HL-60 (cell line): ENCODE data around the gene CD63.

Source experiments
- DNase-seq, 2 experiments: peaks; one replicate each; pipeline ENCODE4 v3.0.0-alpha.2; 2010 to 2020; ENCODE audit warnings: low read depth in 1 of 2, low spot score in 1 of 2
- H3K27ac ChIP-seq: fragments of 250-450 bp; sonication (Bioruptor Pico); replicated peaks from 2 replicates; pipeline ENCODE4 v1.5.1; 2020; ENCODE audit warnings: mild to moderate bottlenecking, moderate library complexity
- H3K27me3 ChIP-seq: fragments of 250-450 bp; sonication (Bioruptor Pico); 2 replicates; pipeline ENCODE4 v1.5.1; 2021; ENCODE audit warnings: mild to moderate bottlenecking, moderate library complexity; ENCODE audit not compliant: insufficient read depth, poor library complexity, severe bottlenecking
- H3K4me3 ChIP-seq: replicated peaks from 2 replicates; pipeline ENCODE4 v1.5.1; 2011; ENCODE audit warnings: mild to moderate bottlenecking, control low read depth, low read length; ENCODE audit not compliant: insufficient read depth
- GABPA ChIP-seq: IDR thresholded peaks from 2 replicates; pipeline ENCODE4 v1.6.1; 2012; ENCODE audit warnings: low read depth
- POLR2AphosphoS5 ChIP-seq: IDR thresholded peaks from 2 replicates; pipeline ENCODE4 v1.6.1; 2012; ENCODE audit warnings: low read depth
- SPI1 ChIP-seq: IDR thresholded peaks from 2 replicates; pipeline ENCODE4 v1.6.1; 2012; ENCODE audit warnings: low read depth, mild to moderate bottlenecking, borderline replicate concordance
- TF ChIP-seq, protein P1 (sequence below): IDR thresholded peaks from 2 replicates; pipeline ENCODE4 v1.6.1; 2012; ENCODE audit warnings: low read depth; ENCODE audit not compliant: insufficient replicate concordance
- TF ChIP-seq, protein P2 (sequence below): IDR thresholded peaks from one replicate; pipeline ENCODE4 v1.5.1; 2011; ENCODE audit warnings: low read length, control low read depth, inconsistent platforms; ENCODE audit not compliant: insufficient read depth

CD63 gene

DNA sequence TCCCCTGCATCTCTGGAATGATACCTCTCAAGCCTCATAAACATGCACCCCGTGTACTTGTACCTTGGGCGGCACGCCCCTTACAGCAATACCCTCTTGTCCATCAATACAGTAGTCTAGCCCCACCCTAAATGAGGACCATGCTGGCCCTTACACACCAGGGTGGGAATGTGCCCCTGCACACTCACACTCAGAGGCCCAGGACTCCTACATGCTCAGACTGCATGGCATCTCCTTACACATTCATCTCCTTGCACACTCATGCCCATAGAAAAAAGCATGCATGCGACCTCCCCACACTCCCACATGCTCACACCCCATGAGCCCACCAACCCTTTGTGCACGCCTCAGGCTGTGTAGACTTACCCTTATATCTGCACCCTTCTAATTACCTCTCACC, 43.1 kb downstream of the CD63 start:
- Histone ChIP-seq H3K4me3 (no peak overlapping the region), H3K27ac (no peak overlapping the region), H3K27me3 (no peaks in the 10 kb centered on the region)
- TF ChIP-seq, protein P1, sequence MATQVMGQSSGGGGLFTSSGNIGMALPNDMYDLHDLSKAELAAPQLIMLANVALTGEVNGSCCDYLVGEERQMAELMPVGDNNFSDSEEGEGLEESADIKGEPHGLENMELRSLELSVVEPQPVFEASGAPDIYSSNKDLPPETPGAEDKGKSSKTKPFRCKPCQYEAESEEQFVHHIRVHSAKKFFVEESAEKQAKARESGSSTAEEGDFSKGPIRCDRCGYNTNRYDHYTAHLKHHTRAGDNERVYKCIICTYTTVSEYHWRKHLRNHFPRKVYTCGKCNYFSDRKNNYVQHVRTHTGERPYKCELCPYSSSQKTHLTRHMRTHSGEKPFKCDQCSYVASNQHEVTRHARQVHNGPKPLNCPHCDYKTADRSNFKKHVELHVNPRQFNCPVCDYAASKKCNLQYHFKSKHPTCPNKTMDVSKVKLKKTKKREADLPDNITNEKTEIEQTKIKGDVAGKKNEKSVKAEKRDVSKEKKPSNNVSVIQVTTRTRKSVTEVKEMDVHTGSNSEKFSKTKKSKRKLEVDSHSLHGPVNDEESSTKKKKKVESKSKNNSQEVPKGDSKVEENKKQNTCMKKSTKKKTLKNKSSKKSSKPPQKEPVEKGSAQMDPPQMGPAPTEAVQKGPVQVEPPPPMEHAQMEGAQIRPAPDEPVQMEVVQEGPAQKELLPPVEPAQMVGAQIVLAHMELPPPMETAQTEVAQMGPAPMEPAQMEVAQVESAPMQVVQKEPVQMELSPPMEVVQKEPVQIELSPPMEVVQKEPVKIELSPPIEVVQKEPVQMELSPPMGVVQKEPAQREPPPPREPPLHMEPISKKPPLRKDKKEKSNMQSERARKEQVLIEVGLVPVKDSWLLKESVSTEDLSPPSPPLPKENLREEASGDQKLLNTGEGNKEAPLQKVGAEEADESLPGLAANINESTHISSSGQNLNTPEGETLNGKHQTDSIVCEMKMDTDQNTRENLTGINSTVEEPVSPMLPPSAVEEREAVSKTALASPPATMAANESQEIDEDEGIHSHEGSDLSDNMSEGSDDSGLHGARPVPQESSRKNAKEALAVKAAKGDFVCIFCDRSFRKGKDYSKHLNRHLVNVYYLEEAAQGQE = no peak
- TF ChIP-seq SPI1 (no peak), POLR2AphosphoS5 (no peak), GABPA (no peak)
- TF ChIP-seq, protein P2, sequence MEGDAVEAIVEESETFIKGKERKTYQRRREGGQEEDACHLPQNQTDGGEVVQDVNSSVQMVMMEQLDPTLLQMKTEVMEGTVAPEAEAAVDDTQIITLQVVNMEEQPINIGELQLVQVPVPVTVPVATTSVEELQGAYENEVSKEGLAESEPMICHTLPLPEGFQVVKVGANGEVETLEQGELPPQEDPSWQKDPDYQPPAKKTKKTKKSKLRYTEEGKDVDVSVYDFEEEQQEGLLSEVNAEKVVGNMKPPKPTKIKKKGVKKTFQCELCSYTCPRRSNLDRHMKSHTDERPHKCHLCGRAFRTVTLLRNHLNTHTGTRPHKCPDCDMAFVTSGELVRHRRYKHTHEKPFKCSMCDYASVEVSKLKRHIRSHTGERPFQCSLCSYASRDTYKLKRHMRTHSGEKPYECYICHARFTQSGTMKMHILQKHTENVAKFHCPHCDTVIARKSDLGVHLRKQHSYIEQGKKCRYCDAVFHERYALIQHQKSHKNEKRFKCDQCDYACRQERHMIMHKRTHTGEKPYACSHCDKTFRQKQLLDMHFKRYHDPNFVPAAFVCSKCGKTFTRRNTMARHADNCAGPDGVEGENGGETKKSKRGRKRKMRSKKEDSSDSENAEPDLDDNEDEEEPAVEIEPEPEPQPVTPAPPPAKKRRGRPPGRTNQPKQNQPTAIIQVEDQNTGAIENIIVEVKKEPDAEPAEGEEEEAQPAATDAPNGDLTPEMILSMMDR = no peak
- DNase-seq = no peak

DNA sequence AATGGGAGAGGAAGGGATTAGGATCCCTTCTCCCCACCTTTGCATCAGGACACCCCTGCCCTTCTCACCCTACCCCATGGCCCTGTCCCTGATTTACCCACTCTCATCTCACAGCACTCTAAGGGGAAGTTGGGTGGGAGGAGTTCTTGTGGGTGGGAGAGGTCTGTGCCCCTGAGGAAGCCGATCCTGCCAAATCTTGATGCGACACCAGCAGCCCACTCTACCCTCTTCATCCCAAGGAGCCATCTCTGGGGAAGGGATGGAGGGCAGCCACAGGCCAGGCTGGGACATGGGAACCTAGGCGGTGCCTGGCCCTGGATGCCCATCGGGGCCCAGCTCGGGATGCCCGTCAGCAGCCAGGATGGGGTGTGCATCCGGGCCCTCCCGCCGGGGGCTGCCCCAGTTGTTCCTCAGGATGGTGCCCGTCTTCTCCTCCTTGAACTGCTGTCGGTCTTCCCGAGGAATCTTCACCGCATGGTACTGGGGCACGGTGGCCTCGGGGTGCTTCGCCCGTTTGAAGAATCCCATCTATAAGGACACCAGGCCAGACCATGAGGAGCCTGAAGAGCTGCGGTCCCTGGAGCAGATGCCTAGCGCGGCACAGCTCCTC, 43.9 kb downstream of the CD63 start:
- DNase-seq = no peak
- H3K27me3 ChIP-seq = no peaks in the 10 kb centered on the region

DNA sequence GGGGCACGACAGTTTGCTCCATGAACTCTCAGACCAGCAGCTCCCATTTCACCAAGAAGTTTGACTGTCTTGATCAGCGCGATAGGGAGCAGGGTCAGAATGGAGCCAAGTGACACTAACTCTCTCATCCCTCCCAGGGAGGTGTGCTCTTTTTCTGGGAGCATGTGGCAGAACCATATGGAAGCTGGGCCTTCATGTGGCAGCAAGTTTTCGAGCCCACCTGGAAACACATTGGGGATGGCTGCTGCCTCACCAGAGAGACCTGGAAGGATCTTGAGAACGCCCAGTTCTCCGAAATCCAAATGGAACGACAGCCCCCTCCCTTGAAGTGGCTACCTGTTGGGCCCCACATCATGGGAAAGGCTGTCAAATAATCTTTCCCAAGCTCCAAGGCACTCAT, 45.1 kb downstream of the CD63 start:
- Histone ChIP-seq H3K4me3 (no peak overlapping the region), H3K27me3 (no peaks in the 10 kb centered on the region), H3K27ac (no peak overlapping the region)
- TF ChIP-seq POLR2AphosphoS5 (no peak), SPI1 (no peak), GABPA (no peak)
- TF ChIP-seq, protein P1 = no peak
- TF ChIP-seq, protein P2 = no peak
- DNase-seq = no peak

More for the DNA sequence above, 43.9 kb downstream of the CD63 start:
- Histone ChIP-seq H3K27ac (no peak overlapping the region), H3K4me3 (no peak overlapping the region)
- TF ChIP-seq, protein P1 = no peak
- TF ChIP-seq GABPA (no peak), POLR2AphosphoS5 (no peak), SPI1 (no peak)
- TF ChIP-seq, protein P2 = no peak
